HFFc6 (cell line): ENCODE results near the gene CHST4. TPM values are rescaled to one million over a fixed set of nuclear protein-coding genes. Genes with fewer than 3 reads are reported as not detected.

Experiments used
- DNase-seq: peaks from one replicate; pipeline ENCODE4 v3.0.0-alpha.2; 2018
- H3K27ac Mint-ChIP-seq: 2 replicates; pipeline ENCODE4 v1.8.0; 2020; ENCODE audit warnings: mild to moderate bottlenecking, mixed read lengths
- H3K27me3 Mint-ChIP-seq: 2 replicates; pipeline ENCODE4 v1.8.0; 2021; ENCODE audit warnings: mild to moderate bottlenecking, moderate library complexity, mixed read lengths; ENCODE audit not compliant: insufficient read depth
- H3K36me3 Mint-ChIP-seq: 2 replicates; pipeline ENCODE4 v1.8.0; 2021; ENCODE audit warnings: low read depth, mixed read lengths
- H3K4me1 Mint-ChIP-seq: 2 replicates; pipeline ENCODE4 v1.8.0; 2020; ENCODE audit warnings: low read depth, mixed read lengths
- H3K4me3 Mint-ChIP-seq: 2 replicates; pipeline ENCODE4 v1.8.0; 2020; ENCODE audit warnings: mild to moderate bottlenecking, moderate library complexity, mixed read lengths
- H3K9me3 Mint-ChIP-seq: 2 replicates; pipeline ENCODE4 v1.8.0; 2020; ENCODE audit warnings: mild to moderate bottlenecking, mixed read lengths
- total RNA-seq, 6 experiments: library from RNA; stranded (reverse); fragmentation: NEBNext Ultra II Directional; extraction: Animal tissue kit (Norgen Biotek cat#: 25700); gene quantifications; 2 replicates in 1 of 6; 3 replicates in 5 of 6; pipeline ENCODE4 v1.2.3, GENCODE V29; 2021
- TF ChIP-seq, protein P1 (sequence below): fragments of 200-600 bp; sonication (generic); IDR thresholded peaks from 2 replicates; pipeline ENCODE4 v1.5.0; 2021; ENCODE audit warnings: antibody characterized with exemption, mild to moderate bottlenecking

The CHST4 gene
- total RNA-seq, 6 experiments from 2014 or later, result not detected

DNA sequence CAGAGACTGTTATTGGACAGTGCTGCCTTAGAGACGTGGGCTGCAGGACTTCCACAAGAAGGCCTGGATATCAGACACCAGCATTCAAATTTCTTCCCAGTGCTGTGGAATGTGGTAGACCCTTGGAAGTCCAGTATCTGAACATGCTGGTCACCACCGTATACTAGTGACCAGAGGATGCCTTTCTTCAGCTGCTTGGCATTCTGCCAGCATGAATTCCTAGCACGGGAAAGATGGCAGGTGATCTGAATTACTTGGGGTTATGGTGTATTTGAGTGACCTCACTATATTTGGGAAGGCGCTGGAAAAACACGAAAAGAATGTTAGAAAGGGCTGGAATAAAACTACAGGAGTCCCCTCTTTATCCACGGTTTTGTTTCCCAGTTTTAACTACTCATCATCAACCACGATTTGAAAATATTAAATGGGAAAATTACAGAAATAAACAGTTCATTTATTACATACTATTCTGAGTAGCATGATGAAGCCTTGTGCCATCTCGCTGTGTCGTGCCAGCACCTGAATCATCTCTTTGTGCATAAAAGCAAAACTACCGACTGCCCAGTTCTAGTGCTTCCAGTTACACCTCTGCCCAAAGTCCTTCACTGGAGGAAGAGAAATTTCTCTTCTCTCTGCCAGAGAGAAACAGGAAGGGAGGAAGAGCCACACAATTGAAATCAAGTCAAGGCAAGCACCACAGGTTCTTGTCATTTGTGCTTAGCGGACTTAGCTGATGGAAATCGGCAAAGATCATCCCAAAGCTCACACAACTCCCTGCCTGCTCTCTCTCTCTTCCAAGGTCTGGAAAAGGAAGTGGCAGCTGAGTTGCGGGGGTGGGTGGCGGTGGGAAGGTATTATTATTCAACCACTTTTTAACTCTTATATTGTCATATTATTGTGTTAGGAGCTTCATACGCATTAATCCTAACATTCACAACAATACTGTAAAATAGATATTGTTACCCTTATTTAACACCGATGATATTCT is 1.4 kb upstream of the CHST4 start:
- Mint-ChIP-seq H3K4me3 (no peak overlapping the region), H3K9me3 (no peaks in the 10 kb centered on the region), H3K27ac (no peak overlapping the region), H3K4me1 (peaks cover 20% of the 10 kb centered on the region), H3K36me3 (no peaks in the 10 kb centered on the region), H3K27me3 (peaks cover 18% of the 10 kb centered on the region)
- TF ChIP-seq, protein P1, sequence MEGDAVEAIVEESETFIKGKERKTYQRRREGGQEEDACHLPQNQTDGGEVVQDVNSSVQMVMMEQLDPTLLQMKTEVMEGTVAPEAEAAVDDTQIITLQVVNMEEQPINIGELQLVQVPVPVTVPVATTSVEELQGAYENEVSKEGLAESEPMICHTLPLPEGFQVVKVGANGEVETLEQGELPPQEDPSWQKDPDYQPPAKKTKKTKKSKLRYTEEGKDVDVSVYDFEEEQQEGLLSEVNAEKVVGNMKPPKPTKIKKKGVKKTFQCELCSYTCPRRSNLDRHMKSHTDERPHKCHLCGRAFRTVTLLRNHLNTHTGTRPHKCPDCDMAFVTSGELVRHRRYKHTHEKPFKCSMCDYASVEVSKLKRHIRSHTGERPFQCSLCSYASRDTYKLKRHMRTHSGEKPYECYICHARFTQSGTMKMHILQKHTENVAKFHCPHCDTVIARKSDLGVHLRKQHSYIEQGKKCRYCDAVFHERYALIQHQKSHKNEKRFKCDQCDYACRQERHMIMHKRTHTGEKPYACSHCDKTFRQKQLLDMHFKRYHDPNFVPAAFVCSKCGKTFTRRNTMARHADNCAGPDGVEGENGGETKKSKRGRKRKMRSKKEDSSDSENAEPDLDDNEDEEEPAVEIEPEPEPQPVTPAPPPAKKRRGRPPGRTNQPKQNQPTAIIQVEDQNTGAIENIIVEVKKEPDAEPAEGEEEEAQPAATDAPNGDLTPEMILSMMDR, result no peak
- no peak for DNase-seq

DNA sequence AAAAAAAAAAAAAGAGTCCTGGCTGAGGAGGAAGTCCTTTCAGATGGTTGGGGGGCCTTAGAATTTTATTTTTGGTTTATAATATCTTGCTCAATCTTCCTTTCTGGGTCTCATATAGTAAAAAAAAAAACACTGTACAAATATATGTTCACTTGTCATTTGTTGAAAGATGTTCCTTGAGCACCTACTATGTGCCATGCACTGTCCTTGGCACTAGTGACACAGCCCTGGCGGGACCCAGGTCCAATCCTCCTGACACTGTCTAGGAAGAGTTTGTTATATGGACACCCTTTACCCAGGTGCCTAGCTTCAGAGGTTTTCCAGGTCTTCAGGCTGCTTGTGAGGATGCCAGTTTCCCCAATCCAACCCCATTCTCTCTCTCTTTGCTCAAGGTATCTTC is 2.0 kb downstream of the CHST4 start:
- Mint-ChIP-seq H3K4me3 (no peak overlapping the region), H3K27me3 (peaks cover 13% of the 10 kb centered on the region), H3K4me1 (peaks cover 20% of the 10 kb centered on the region), H3K9me3 (no peaks in the 10 kb centered on the region), H3K36me3 (no peaks in the 10 kb centered on the region), H3K27ac (no peak overlapping the region)
- TF ChIP-seq, protein P1, result no peak
- DNase-seq, result no peak

DNA sequence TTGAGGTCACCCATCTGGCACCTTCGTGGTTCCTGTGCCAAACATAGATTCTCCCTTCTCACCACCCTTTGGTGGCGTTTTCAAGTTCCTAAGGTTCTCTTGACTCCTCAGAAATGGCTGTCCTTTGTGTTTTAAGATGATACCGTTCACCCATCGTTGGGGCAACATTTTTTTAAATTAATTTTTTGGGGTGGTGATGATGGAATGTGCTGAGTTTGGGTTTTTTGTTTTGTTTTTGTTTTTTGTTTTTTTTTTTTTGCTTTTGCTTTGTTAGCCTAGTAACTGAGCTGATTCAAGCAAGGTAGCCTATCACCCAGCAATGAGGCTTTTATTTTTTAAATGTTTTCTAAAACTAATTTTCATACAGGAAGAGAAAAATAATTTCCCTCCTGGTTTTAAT is 2.6 kb downstream of the CHST4 start:
- no peak overlapping the region for H3K4me3 Mint-ChIP-seq
- TF ChIP-seq, protein P1, result no peak
- peaks cover 20% of the 10 kb centered on the region for H3K4me1 Mint-ChIP-seq
- no peak overlapping the region for H3K27ac Mint-ChIP-seq
- no peaks in the 10 kb centered on the region for H3K9me3 Mint-ChIP-seq
- H3K27me3 Mint-ChIP-seq, result peaks cover 15% of the 10 kb centered on the region
- H3K36me3 Mint-ChIP-seq, result no peaks in the 10 kb centered on the region
- DNase-seq, result no peak

DNA sequence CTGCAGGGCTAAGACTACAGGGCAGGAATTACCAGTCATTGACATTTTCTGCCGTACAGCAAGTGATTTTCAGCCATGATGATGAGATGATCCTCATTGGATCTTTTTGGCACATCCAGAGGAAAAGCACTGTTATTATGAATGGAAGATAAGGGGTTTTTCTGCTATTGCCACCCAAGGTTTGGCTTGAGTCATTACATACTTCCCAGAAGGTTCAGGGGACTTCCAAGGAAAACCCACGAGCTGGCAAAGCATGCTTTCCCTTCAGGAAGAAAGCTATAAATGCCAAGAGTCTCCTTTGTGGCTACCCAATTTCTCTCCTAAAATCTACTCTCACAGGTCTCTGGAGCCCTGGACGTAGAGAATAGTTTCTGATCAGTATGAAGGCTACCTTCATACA is 6.1 kb downstream of the CHST4 start:
- Mint-ChIP-seq H3K4me3 (no peak overlapping the region), H3K9me3 (no peaks in the 10 kb centered on the region), H3K27me3 (peaks cover 17% of the 10 kb centered on the region; the same call in 1 of the 2 replicates), H3K4me1 (no peaks in the 10 kb centered on the region), H3K27ac (no peak overlapping the region), H3K36me3 (no peaks in the 10 kb centered on the region)
- TF ChIP-seq, protein P1, result no peak
- no peak for DNase-seq

DNA sequence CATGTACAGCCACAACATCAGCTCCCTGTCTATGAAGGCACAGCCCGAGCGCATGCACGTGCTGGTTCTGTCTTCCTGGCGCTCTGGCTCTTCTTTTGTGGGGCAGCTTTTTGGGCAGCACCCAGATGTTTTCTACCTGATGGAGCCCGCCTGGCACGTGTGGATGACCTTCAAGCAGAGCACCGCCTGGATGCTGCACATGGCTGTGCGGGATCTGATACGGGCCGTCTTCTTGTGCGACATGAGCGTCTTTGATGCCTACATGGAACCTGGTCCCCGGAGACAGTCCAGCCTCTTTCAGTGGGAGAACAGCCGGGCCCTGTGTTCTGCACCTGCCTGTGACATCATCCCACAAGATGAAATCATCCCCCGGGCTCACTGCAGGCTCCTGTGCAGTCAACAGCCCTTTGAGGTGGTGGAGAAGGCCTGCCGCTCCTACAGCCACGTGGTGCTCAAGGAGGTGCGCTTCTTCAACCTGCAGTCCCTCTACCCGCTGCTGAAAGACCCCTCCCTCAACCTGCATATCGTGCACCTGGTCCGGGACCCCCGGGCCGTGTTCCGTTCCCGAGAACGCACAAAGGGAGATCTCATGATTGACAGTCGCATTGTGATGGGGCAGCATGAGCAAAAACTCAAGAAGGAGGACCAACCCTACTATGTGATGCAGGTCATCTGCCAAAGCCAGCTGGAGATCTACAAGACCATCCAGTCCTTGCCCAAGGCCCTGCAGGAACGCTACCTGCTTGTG is 10.7 kb downstream of the CHST4 start:
- Mint-ChIP-seq H3K4me1 (no peaks in the 10 kb centered on the region), H3K9me3 (no peaks in the 10 kb centered on the region), H3K36me3 (no peaks in the 10 kb centered on the region), H3K4me3 (no peak overlapping the region), H3K27me3 (peaks cover 14% of the 10 kb centered on the region), H3K27ac (no peak overlapping the region)
- TF ChIP-seq, protein P1, result no peak
- no peak for DNase-seq
